Neural cell (in vitro differentiated cells): ENCODE measurements around the gene BRI3BP. TPM values are rescaled to one million over a fixed set of nuclear protein-coding genes. Genes with fewer than 3 reads are reported as not detected.
A peak's percentile ranks its signal among the peaks of the same experiment; 100 is the strongest.

Source experiments
- H2AFZ ChIP-seq: fragments of 200-600, 300-800 bp; sonication (generic), shearing (Covaris generic); 2 replicates; pipeline ENCODE4 v1.6.0; 2014; ENCODE audit warnings: low read depth, mild to moderate bottlenecking, antibody characterized with exemption, low read length, moderate library complexity
- H3F3A ChIP-seq: fragments of 200-600 bp; shearing (Covaris generic); 2 replicates; pipeline ENCODE4 v1.6.1; 2016; ENCODE audit warnings: mild to moderate bottlenecking, moderate library complexity, mixed read lengths, antibody characterized with exemption, low read length; ENCODE audit not compliant: insufficient read depth, poor library complexity, severe bottlenecking
- H3K27ac ChIP-seq: fragments of 200-600, 300-800 bp; sonication (generic), shearing (Covaris generic); 2 replicates; pipeline ENCODE4 v1.5.1; 2014; ENCODE audit warnings: mild to moderate bottlenecking, low read length, moderate library complexity
- H3K27me3 ChIP-seq: fragments of 300-800, 200-600 bp; sonication (generic), shearing (Covaris generic); 2 replicates; pipeline ENCODE4 v1.6.0; 2014; ENCODE audit warnings: mild to moderate bottlenecking, low read depth, low read length, moderate library complexity; ENCODE audit not compliant: insufficient read depth
- H3K36me3 ChIP-seq: fragments of 300-800, 200-600 bp; sonication (generic), shearing (Covaris generic); 2 replicates; pipeline ENCODE4 v1.5.1; 2014; ENCODE audit warnings: mild to moderate bottlenecking, antibody characterized with exemption, low read length, moderate library complexity; ENCODE audit not compliant: insufficient read depth
- H3K4me2 ChIP-seq: fragments of 300-800, 200-600 bp; sonication (generic), shearing (Covaris generic); 2 replicates; pipeline ENCODE4 v1.6.0; 2014; ENCODE audit warnings: mild to moderate bottlenecking, low read length
- H3K4me3 ChIP-seq: fragments of 300-800, 200-600 bp; sonication (generic), shearing (Covaris generic); 2 replicates; pipeline ENCODE4 v1.5.1; 2014; ENCODE audit warnings: mild to moderate bottlenecking, low read length, moderate library complexity
- H3K79me2 ChIP-seq: fragments of 200-600 bp; shearing (Covaris generic); replicated peaks from 2 replicates; pipeline ENCODE4 v1.6.0; 2014; ENCODE audit warnings: mild to moderate bottlenecking, low read length, moderate library complexity; ENCODE audit not compliant: insufficient read depth
- H3K9ac ChIP-seq: fragments of 300-800, 200-600 bp; sonication (generic), shearing (Covaris generic); 2 replicates; pipeline ENCODE4 v1.6.1; 2016; ENCODE audit warnings: mild to moderate bottlenecking, low read length, mixed read lengths
- H3K9me2 ChIP-seq: fragments of 200-600 bp; shearing (Covaris generic); 2 replicates; pipeline ENCODE4 v1.6.1; 2016; ENCODE audit warnings: mild to moderate bottlenecking, low read length, mixed read lengths; ENCODE audit not compliant: insufficient read depth
- H3K9me3 ChIP-seq: fragments of 200-600, 300-800 bp; sonication (generic), shearing (Covaris generic); 2 replicates; pipeline ENCODE4 v1.6.1; 2016; ENCODE audit warnings: mild to moderate bottlenecking, mixed run types, low read length, moderate library complexity, mixed read lengths
- H4K20me1 ChIP-seq: fragments of 200-600 bp; shearing (Covaris generic); 2 replicates; pipeline ENCODE4 v1.6.1; 2016; ENCODE audit warnings: mild to moderate bottlenecking, mixed run types; ENCODE audit not compliant: insufficient read depth
- CTCF ChIP-seq: fragments of 450-650 bp; IDR thresholded peaks from 2 replicates; pipeline ENCODE4 v1.5.1; 2014; ENCODE audit warnings: antibody characterized with exemption, mild to moderate bottlenecking, moderate library complexity; ENCODE audit not compliant: poor library complexity, severe bottlenecking
- EP300 ChIP-seq: fragments of 450-650 bp; conservative IDR thresholded peaks from 2 replicates; pipeline ENCODE4 v1.6.1; 2014; ENCODE audit warnings: antibody characterized with exemption, mild to moderate bottlenecking, moderate library complexity; ENCODE audit not compliant: poor library complexity, severe bottlenecking
- EZH2 ChIP-seq: fragments of 200-600, 300-800 bp; shearing (Covaris generic), sonication (generic); IDR thresholded peaks from 2 replicates; pipeline ENCODE4 v1.6.1; 2014; ENCODE audit warnings: antibody characterized with exemption, low read length, borderline replicate concordance, mild to moderate bottlenecking; ENCODE audit not compliant: insufficient read depth, poor library complexity, severe bottlenecking
- MXI1 ChIP-seq: fragments of 450-650 bp; conservative IDR thresholded peaks from 2 replicates; pipeline ENCODE4 v1.6.1; 2014; ENCODE audit warnings: antibody characterized with exemption, mild to moderate bottlenecking; ENCODE audit not compliant: poor library complexity, severe bottlenecking
- POLR2AphosphoS5 ChIP-seq: IDR thresholded peaks from 2 replicates; pipeline ENCODE4 v1.6.1; 2012
- RAD21 ChIP-seq: fragments of 450-650 bp; conservative IDR thresholded peaks from 2 replicates; pipeline ENCODE4 v1.6.1; 2014; ENCODE audit warnings: antibody characterized with exemption, mild to moderate bottlenecking, moderate library complexity
- REST ChIP-seq: IDR thresholded peaks from 2 replicates; pipeline ENCODE4 v1.6.1; 2012; ENCODE audit warnings: borderline replicate concordance
- SMC3 ChIP-seq: fragments of 450-650 bp; conservative IDR thresholded peaks from 2 replicates; pipeline ENCODE4 v1.6.1; 2014; ENCODE audit warnings: antibody characterized with exemption, mild to moderate bottlenecking, moderate library complexity; ENCODE audit not compliant: poor library complexity
- TAF1 ChIP-seq: IDR thresholded peaks from 2 replicates; pipeline ENCODE4 v1.6.1; 2012; ENCODE audit warnings: low read depth
- polyA plus RNA-seq: library from polyadenylated mRNA; depleted of rRNA; stranded (reverse); fragments of >200 nt; gene quantifications from 2 replicates; pipeline ENCODE4 v1.2.3, GENCODE V29; 2014

Gene BRI3BP
- polyA plus RNA-seq, 1 donor from 2014 or later: 11.0 TPM

GRCh38 chr12:125070112-125070511 is 76.7 kb downstream of the BRI3BP start:
- Histone ChIP-seq H3K9me3 (no peaks in the 10 kb centered on the region), H3K9me2 (no peaks in the 10 kb centered on the region), H3K79me2 (peaks cover 12% of the 10 kb centered on the region), H3K4me2 (no peak overlapping the region), H3K27me3 (no peaks in the 10 kb centered on the region), H3K9ac (no peak overlapping the region), H3K36me3 (no peaks in the 10 kb centered on the region), H3K4me3 (no peak overlapping the region), H3F3A (no peaks in the 10 kb centered on the region), H3K27ac (no peak overlapping the region), H4K20me1 (no peaks in the 10 kb centered on the region), H2AFZ (no peak overlapping the region)
- TF ChIP-seq RAD21: peak; percentile 69
- peak; percentile 63 for TF ChIP-seq CTCF
- peak; percentile 53 for TF ChIP-seq SMC3
- no peak for TF ChIP-seq POLR2AphosphoS5

GRCh38 chr12:125070661-125071390 is 77.4 kb downstream of the BRI3BP start:
- Histone ChIP-seq H3K27ac (no peak overlapping the region), H2AFZ (no peak overlapping the region), H3K79me2 (peaks cover 9% of the 10 kb centered on the region), H3K4me2 (no peak overlapping the region), H3F3A (no peaks in the 10 kb centered on the region), H4K20me1 (no peaks in the 10 kb centered on the region), H3K9ac (no peak overlapping the region), H3K4me3 (no peak overlapping the region), H3K36me3 (no peaks in the 10 kb centered on the region), H3K9me2 (no peaks in the 10 kb centered on the region), H3K27me3 (no peaks in the 10 kb centered on the region), H3K9me3 (no peaks in the 10 kb centered on the region)
- no peak for TF ChIP-seq CTCF
- no peak for TF ChIP-seq TAF1
- no peak for TF ChIP-seq EZH2
- TF ChIP-seq EP300: no peak
- TF ChIP-seq SMC3: no peak
- TF ChIP-seq MXI1: no peak

- Histone ChIP-seq H3K4me2 (no peak overlapping the region), H3K9me3 (no peaks in the 10 kb centered on the region), H3K9ac (no peak overlapping the region), H3K36me3 (no peaks in the 10 kb centered on the region), H3K9me2 (no peaks in the 10 kb centered on the region), H4K20me1 (no peaks in the 10 kb centered on the region), H3K4me3 (no peak overlapping the region), H3F3A (no peaks in the 10 kb centered on the region), H2AFZ (no peak overlapping the region), H3K27me3 (no peaks in the 10 kb centered on the region), H3K27ac (no peak overlapping the region), H3K79me2 (peaks cover 4% of the 10 kb centered on the region)
- TF ChIP-seq CTCF (no peak), POLR2AphosphoS5 (no peak), MXI1 (no peak), REST (no peak), RAD21 (no peak), EZH2 (no peak), SMC3 (no peak), EP300 (no peak), TAF1 (no peak)
Observed at GRCh38 chr12:125071456-125071855, 78.0 kb downstream of the BRI3BP start.
